ENCODE results near the gene WASF2.

- TF ChIP-seq CTCF (conservative IDR thresholded peaks at IDR 0.05; ENCODE audit: low read depth, low read length): no peak
- TF ChIP-seq CEBPB (IDR thresholded peaks at IDR 0.05; ENCODE audit: low read depth, low read length): no peak
- TF ChIP-seq POLR2A (IDR thresholded peaks at IDR 0.05; ENCODE audit: low read depth, low read length): no peak
- no peak for TF ChIP-seq MAFK (IDR thresholded peaks at IDR 0.05; ENCODE audit: low read depth, low read length)
- TF ChIP-seq USF2 (IDR thresholded peaks at IDR 0.05; ENCODE audit: low read depth, low read length): no peak
- TF ChIP-seq FOS (IDR thresholded peaks at IDR 0.05; ENCODE audit: low read depth, low read length): no peak
- no peak for TF ChIP-seq NFE2L2 (IDR thresholded peaks at IDR 0.05; ENCODE audit: low read depth, low read length)
- TF ChIP-seq RAD21 (IDR thresholded peaks at IDR 0.05; ENCODE audit: low read length): no peak
- no peak for TF ChIP-seq MXI1 (IDR thresholded peaks at IDR 0.05; ENCODE audit: borderline replicate concordance, low read depth, low read length)
- no peak for TF ChIP-seq BHLHE40 (IDR thresholded peaks at IDR 0.05; ENCODE audit: low read depth, low read length)
- no peak for TF ChIP-seq RCOR1 (IDR thresholded peaks at IDR 0.05; ENCODE audit: insufficient replicate concordance, low read length)
Measured at GRCh38 chr1:27430903-27431600, 58.9 kb downstream of the WASF2 start.
